IPS-20b (cell line): ENCODE results near the gene ALPP.
"Not testable (repeated sequence)": the region's sequence is repeated elsewhere in the genome, so short reads cannot be mapped to it uniquely, and the experiment has no call there.

ENCODE experiments used
- H3K27ac ChIP-seq: one replicate; pipeline ENCODE4 v1.5.1; 2013; ENCODE audit warnings: low read length
- H3K27me3 ChIP-seq: 2 replicates; pipeline ENCODE4 v1.6.1; 2013; ENCODE audit warnings: mild to moderate bottlenecking, low read length, inconsistent platforms; ENCODE audit not compliant: insufficient read depth
- H3K36me3 ChIP-seq: 2 replicates; pipeline ENCODE4 v1.6.1; 2013; ENCODE audit warnings: low read depth, mild to moderate bottlenecking, inconsistent platforms, low read length, moderate library complexity; ENCODE audit not compliant: insufficient read depth
- H3K4me1 ChIP-seq: 2 replicates; pipeline ENCODE4 v1.6.1; 2013; ENCODE audit warnings: mild to moderate bottlenecking, control low read depth, inconsistent platforms, low read length, moderate library complexity; ENCODE audit not compliant: insufficient read depth
- H3K4me3 ChIP-seq: 2 replicates; pipeline ENCODE4 v1.5.1; 2013; ENCODE audit warnings: mild to moderate bottlenecking, low read length, inconsistent platforms
- H3K9ac ChIP-seq: 2 replicates; pipeline ENCODE4 v1.6.1; 2013; ENCODE audit warnings: low read depth, mild to moderate bottlenecking, inconsistent platforms, low read length, moderate library complexity
- H3K9me3 ChIP-seq: 2 replicates; pipeline ENCODE4 v1.6.1; 2013; ENCODE audit warnings: mild to moderate bottlenecking, low read depth, low read length, inconsistent platforms; ENCODE audit not compliant: insufficient read depth

ALPP gene

DNA sequence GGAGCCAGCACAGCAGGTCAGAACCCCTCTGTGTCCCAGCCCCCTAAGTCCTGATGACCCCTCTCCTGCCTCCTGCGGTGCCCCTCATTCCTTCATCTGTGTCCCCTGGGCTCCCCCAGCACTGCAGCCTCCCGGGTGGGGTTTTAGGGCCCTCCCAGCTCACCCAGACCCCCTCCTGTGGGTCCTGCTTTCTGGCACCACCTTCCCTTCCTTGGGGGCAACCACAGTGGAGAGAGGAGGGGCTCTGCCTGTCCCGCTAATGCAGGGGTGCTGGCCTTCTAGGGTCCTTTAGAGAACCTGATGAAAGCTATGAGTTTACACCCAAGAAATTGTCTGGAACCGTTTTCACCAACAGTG is 42.7 kb upstream of the ALPP start:
- Histone ChIP-seq H3K27me3 (no peaks in the 10 kb centered on the region), H3K9ac (no peak overlapping the region), H3K9me3 (no peaks in the 10 kb centered on the region), H3K4me3 (no peak overlapping the region), H3K36me3 (no peaks in the 10 kb centered on the region), H3K4me1 (no peaks in the 10 kb centered on the region), H3K27ac (no peak overlapping the region)

DNA sequence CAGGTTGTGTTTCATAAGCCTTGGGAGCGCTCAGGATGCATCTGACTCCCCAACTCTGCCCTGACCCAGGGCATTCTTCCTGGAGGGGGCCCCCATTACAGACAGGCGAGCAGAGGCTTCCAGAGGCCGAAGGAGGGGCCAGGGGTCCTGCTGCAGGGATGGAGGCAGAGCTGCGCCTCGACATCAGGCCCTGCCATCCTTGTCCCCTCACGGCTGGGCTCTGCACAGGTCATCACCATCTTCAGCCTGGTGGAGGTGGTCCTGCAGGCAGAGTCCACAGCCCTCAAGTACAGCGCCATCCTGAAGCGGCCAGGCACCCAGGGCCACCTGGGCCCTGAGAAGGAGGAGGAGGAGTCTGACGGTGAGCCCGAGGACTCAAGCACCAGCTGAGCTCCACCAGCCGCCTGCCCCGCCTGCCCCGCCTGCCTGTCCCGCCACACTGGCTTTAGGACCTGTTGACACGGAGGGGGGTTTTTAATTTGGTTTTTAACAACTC is 42.3 kb upstream of the ALPP start:
- H3K27me3 ChIP-seq = no peaks in the 10 kb centered on the region
- H3K36me3 ChIP-seq = no peaks in the 10 kb centered on the region
- no peak overlapping the region for H3K27ac ChIP-seq
- no peaks in the 10 kb centered on the region for H3K9me3 ChIP-seq
- no peaks in the 10 kb centered on the region for H3K4me1 ChIP-seq
- no peak overlapping the region for H3K9ac ChIP-seq
- no peak overlapping the region for H3K4me3 ChIP-seq

DNA sequence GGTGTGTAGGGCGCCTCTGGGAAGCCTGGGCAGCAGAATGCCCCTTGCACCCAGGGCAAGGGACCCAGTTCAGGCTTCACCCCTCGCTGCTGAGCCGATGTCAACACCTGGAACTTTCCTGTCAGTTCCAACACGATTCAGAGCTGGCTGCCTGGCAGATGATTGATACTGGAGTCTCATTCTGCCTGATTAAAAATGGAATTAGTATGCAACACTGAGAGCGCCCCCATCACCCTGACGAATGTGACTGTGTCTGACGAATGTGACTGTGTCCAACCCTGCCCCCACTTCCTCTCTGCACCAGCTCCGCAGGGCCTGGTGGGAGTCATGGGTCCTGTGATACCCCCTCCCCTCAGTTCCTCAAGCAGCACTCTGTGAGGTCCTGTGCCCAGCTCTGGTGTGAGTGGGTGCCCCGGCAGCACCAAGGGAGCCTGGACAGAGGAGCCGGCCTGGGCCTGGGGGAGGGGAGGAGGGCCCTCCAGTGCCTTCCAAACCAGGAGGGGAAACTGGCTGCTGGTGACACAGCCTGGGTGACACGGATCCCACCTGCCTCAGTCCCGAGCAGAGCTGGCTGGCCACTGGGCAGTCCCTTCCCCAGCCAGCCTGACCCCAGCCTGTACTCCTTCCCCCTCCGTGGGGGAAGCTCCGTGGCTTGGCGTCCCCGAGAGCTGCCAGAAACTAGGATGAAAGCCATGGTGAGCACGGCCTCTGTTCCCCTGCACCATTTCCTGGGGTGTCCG is 41.4 kb upstream of the ALPP start:
- no peaks in the 10 kb centered on the region for H3K9me3 ChIP-seq
- H3K27me3 ChIP-seq = no peaks in the 10 kb centered on the region
- H3K27ac ChIP-seq = no peak overlapping the region
- H3K9ac ChIP-seq = no peak overlapping the region
- no peaks in the 10 kb centered on the region for H3K36me3 ChIP-seq
- no peaks in the 10 kb centered on the region for H3K4me1 ChIP-seq
- no peak overlapping the region for H3K4me3 ChIP-seq

DNA sequence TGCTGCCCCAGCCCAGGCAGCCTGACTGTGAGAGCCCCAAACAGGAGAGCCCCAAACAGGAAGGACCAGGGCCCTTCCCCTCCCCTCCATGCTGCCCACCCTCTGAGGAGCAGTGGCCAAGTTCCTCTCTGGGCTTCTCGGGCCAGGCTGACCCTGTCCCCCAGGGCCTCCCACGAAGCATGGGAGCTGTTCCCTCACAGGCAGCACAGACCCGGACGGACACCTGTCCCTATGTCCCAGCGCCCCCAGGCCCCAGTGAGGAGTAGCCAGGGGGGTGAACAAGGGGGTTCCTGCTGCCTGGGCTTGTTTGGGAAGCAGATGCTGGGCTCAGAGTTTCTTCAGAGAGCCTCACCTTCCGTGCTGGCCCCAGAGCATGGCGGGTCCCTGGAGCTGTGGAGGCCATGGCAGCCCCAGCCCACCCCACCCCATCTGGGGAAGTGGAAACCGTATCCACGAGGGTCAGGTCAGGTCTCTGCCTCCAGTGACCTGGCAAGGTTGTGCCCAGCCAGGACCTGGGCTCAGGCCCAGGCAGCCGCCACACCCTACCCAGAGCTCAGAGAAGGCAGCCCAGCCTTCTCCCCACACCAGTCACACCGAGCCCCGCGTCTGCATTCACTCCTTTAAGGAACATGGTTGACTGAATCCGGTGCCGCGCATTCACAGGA is 40.3 kb upstream of the ALPP start:
- not testable (repeated sequence) for H3K27me3 ChIP-seq, H3K9ac ChIP-seq, H3K4me1 ChIP-seq, H3K27ac ChIP-seq, H3K4me3 ChIP-seq, H3K9me3 ChIP-seq, H3K36me3 ChIP-seq

DNA sequence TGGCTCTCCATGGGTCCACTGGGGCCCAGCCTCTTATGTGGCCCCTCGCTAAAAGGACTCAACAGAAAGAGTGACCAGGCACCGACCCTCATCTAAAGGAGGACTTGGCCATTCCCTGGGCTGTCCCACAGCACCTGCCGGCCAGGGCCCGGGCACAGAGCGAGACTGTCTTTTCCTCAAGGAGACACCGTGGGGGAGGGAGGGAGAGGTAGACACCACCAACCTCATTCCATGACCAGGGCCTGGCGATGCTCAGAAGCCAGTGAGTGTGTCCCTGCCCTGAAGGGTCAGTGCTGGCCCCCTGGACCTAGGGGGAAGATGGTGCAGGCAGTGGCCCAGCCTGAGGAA is 39.8 kb upstream of the ALPP start:
- Histone ChIP-seq H3K36me3 (no peaks in the 10 kb centered on the region), H3K27ac (no peak overlapping the region), H3K4me1 (no peaks in the 10 kb centered on the region), H3K27me3 (no peaks in the 10 kb centered on the region), H3K9me3 (no peaks in the 10 kb centered on the region), H3K4me3 (no peak overlapping the region), H3K9ac (no peak overlapping the region)

DNA sequence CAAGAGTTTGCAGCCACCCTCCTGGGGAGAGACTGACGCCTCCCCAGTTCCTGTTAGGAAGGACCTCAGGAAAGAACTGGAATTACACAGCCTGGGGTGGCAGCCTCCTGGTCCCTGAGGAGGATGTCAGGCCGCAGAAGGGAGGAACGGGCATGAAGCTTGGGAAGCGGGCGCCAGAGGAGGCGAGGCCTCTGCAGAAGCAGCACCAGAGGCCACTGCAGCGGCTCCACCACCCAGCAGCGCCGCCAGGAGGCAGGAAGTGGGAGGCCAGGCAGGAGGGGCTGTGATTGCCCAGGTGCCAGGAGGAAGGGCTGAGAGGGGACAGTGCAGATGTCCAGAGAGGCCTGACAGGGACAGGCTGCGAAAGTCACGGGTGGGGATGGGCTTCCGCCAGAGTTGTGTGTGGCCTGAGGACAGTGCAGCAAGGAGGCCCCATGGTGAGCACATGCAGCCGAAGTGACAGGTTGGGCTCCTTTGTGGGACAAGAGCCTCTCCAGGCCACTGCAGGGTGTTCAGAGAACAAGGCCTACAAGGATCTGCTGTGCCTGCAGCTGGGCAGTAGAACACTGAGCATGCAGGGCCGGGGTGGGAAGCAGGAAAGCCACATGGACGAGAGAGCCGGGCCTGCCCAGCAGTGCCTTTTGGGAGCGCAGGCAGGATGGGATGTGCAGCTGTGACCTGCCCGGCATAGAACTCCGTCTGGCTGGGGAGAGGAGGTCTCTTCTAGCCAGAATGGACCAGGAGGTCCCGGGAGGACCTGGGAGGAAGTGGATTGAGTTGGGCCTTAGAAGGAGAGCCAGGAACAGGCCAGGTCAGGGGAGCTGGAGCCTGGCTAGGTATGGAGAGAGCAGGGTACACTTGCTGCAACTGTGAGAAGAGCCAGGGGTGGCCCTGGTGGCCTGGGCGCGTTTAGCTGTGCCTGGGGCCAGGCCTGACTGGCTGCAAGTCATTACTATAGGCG is 39.1 kb upstream of the ALPP start:
- Histone ChIP-seq H3K9me3 (no peaks in the 10 kb centered on the region), H3K9ac (no peak overlapping the region), H3K4me1 (no peaks in the 10 kb centered on the region)

GRCh38 chr2:232340171-232340935 is 38.2 kb upstream of the ALPP start:
- Histone ChIP-seq H3K36me3 (no peaks in the 10 kb centered on the region), H3K9ac (no peak overlapping the region), H3K9me3 (no peaks in the 10 kb centered on the region), H3K4me3 (no peak overlapping the region), H3K4me1 (no peaks in the 10 kb centered on the region), H3K27ac (no peak overlapping the region), H3K27me3 (no peaks in the 10 kb centered on the region)

More for the DNA sequence above, 39.1 kb upstream of the ALPP start:
- H3K27ac ChIP-seq = no peak overlapping the region
- no peak overlapping the region for H3K4me3 ChIP-seq
- no peaks in the 10 kb centered on the region for H3K36me3 ChIP-seq
- H3K27me3 ChIP-seq = no peaks in the 10 kb centered on the region

- Histone ChIP-seq H3K9me3 (no peaks in the 10 kb centered on the region), H3K4me3 (no peak overlapping the region), H3K9ac (no peak overlapping the region), H3K27ac (no peak overlapping the region), H3K27me3 (no peaks in the 10 kb centered on the region), H3K36me3 (no peaks in the 10 kb centered on the region), H3K4me1 (no peaks in the 10 kb centered on the region)
These were observed 37.4 kb upstream of the ALPP start for GRCh38 chr2:232341061-232341738.

DNA sequence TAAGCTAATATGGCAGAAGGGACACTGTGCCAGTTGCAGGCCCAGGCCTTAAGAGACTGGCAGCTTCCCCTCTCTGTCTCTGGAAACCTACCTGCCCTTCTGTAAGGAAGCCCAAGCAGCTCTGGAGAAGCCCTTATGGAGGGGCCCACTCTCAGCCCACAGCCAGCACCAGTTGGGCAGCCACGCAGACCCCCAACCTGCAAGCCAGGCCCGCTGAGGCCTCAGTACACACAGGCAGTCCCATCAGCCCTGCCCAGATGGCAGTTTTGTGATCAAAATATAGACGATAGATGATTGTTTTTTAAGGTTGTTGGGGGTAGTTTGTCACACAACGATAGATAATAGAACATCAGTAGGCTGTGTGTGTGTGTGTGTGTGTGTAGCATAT is 36.8 kb upstream of the ALPP start:
- Histone ChIP-seq H3K36me3 (no peaks in the 10 kb centered on the region), H3K9ac (no peak overlapping the region), H3K27me3 (peaks cover 2% of the 10 kb centered on the region; the same call in 1 of the 2 replicates), H3K4me1 (no peaks in the 10 kb centered on the region), H3K9me3 (no peaks in the 10 kb centered on the region), H3K27ac (no peak overlapping the region), H3K4me3 (no peak overlapping the region)

- Histone ChIP-seq H3K9me3 (no peaks in the 10 kb centered on the region), H3K9ac (no peak overlapping the region), H3K36me3 (no peaks in the 10 kb centered on the region), H3K27ac (no peak overlapping the region), H3K27me3 (peaks cover 10% of the 10 kb centered on the region), H3K4me1 (no peaks in the 10 kb centered on the region), H3K4me3 (no peak overlapping the region)
These were observed 35.7 kb upstream of the ALPP start for GRCh38 chr2:232342635-232343565.
